GM12878 (cell line): ENCODE data around the gene DDR2. TPM values are rescaled to one million over a fixed set of nuclear protein-coding genes. Genes with fewer than 3 reads are reported as not detected.

Experiments
- ATAC-seq: fragments of 200-7000 bp; cut with Tn5 transposase; 3 replicates; pipeline ENCODE4 v1.9.1; 2020; ENCODE audit warnings: mild to moderate bottlenecking, moderate library complexity
- BruUV-seq: library from RNA; stranded (reverse); fragments of 400-500 nt; replicated peaks from 2 replicates; lab custom pipeline; 2021; lab: Mats Ljungman, UMichigan
- CTCF ChIA-PET: fragments of 300-600 bp; sonication (Branson Sonifier 250); formaldehyde crosslinking; extraction: SDS; loops from one replicate; lab custom pipeline; 2021; ENCODE audit warnings: inconsistent platforms; lab: Yijun Ruan, JAX
- POLR2A ChIA-PET: fragments of 350-600 bp; formaldehyde crosslinking; extraction: SDS; loops from one replicate; lab custom pipeline; 2021; ENCODE audit warnings: inconsistent platforms; lab: Charles Lee
- RAD21 ChIA-PET: fragments of 300-600 bp; sonication (Branson Sonifier 250); formaldehyde crosslinking; loops from one replicate; lab custom pipeline; 2023; ENCODE audit warnings: antibody characterized with exemption; ENCODE audit not compliant: unreplicated experiment; lab: Charles Lee
- SMC1A ChIA-PET: fragments of 300-600 bp; sonication (Branson Sonifier 250); formaldehyde crosslinking; loops from one replicate; lab custom pipeline; 2023; ENCODE audit not compliant: unreplicated experiment, uncharacterized antibody; lab: Charles Lee
- DNase-seq: peaks from one replicate; pipeline ENCODE4 v3.0.0-alpha.2; 2011; ENCODE audit warnings: low read depth, low spot score
- FAIRE-seq: peaks from 3 replicates; lab custom pipeline; 2011; peaks lifted over from hg19 to GRCh38; lab: Jason Lieb, UNC
- H2AFZ ChIP-seq: 2 replicates; pipeline ENCODE4 v1.6.0; 2011; ENCODE audit warnings: low read depth, low read length, control low read depth; ENCODE audit not compliant: control insufficient read depth
- H3K27ac ChIP-seq: 2 replicates; pipeline ENCODE4 v1.5.1; 2011; ENCODE audit warnings: control low read depth; ENCODE audit not compliant: control insufficient read depth, insufficient read depth
- H3K27me3 ChIP-seq, 2 experiments: replicated peaks in 1 of 2; 2 replicates each; pipeline versions ENCODE4 v1.6.0 to v1.6.1; 2011; ENCODE audit warnings: low read length in 1 of 2; ENCODE audit not compliant: control insufficient read depth in 2 of 2, insufficient read depth in 2 of 2
- H3K36me3 ChIP-seq, 2 experiments: 2 replicates each; pipeline ENCODE4 v1.5.1; 2011; ENCODE audit warnings: low read length in 1 of 2; ENCODE audit not compliant: control insufficient read depth in 2 of 2, insufficient read depth in 2 of 2
- H3K4me1 ChIP-seq: 2 replicates; pipeline ENCODE4 v1.6.1; 2011; ENCODE audit warnings: mild to moderate bottlenecking, low read length, moderate library complexity, mixed read lengths; ENCODE audit not compliant: control insufficient read depth, insufficient read depth
- H3K4me2 ChIP-seq: 2 replicates; pipeline ENCODE4 v1.6.0; 2011; ENCODE audit warnings: control low read depth; ENCODE audit not compliant: control insufficient read depth, insufficient read depth
- H3K4me3 ChIP-seq: fragments of 200-600 bp; sonication (generic); 2 replicates; pipeline ENCODE4 v1.5.1; 2016
- H3K79me2 ChIP-seq: 2 replicates; pipeline ENCODE4 v1.6.0; 2011; ENCODE audit warnings: low read length; ENCODE audit not compliant: control insufficient read depth, insufficient read depth
- H3K9ac ChIP-seq: 2 replicates; pipeline ENCODE4 v1.8.0; 2011; ENCODE audit warnings: low read length, control low read depth, mixed read lengths; ENCODE audit not compliant: control insufficient read depth, insufficient read depth
- H3K9me3 ChIP-seq: replicated peaks from 3 replicates; pipeline ENCODE4 v1.5.1; 2011; ENCODE audit warnings: mild to moderate bottlenecking, low read length; ENCODE audit not compliant: control insufficient read depth, insufficient read depth
- H4K20me1 ChIP-seq: 2 replicates; pipeline ENCODE4 v1.6.0; 2011; ENCODE audit not compliant: control insufficient read depth, insufficient read depth
- CREB1 ChIP-seq: IDR thresholded peaks from 2 replicates; pipeline ENCODE4 v1.6.1; 2012; ENCODE audit warnings: low read depth, mild to moderate bottlenecking, inconsistent platforms
- KDM1A ChIP-seq: fragments of 200-600 bp; sonication (generic); IDR thresholded peaks from 2 replicates; pipeline ENCODE4 v1.6.1; 2016; ENCODE audit warnings: borderline replicate concordance
- MYC ChIP-seq: IDR thresholded peaks from 2 replicates; pipeline ENCODE4 v1.6.1; 2011; ENCODE audit warnings: mild to moderate bottlenecking, low read length, moderate library complexity, inconsistent platforms; ENCODE audit not compliant: insufficient read depth, insufficient replicate concordance, insufficient read length, severe bottlenecking
- NFXL1 ChIP-seq: fragments of 450-650 bp; IDR thresholded peaks from 2 replicates; pipeline ENCODE4 v1.6.1; 2017; ENCODE audit warnings: antibody characterized with exemption, mild to moderate bottlenecking, borderline replicate concordance
- NRF1 ChIP-seq: conservative IDR thresholded peaks from 2 replicates; pipeline ENCODE4 v1.6.1; 2011; ENCODE audit warnings: mild to moderate bottlenecking, low read depth, low read length, improper control_type of control experiment
- RB1 ChIP-seq: fragments of 450-650 bp; formaldehyde crosslinking; IDR thresholded peaks from 2 replicates; pipeline ENCODE4 v1.6.1; 2017; ENCODE audit warnings: mild to moderate bottlenecking, borderline replicate concordance
- SMAD5 ChIP-seq: IDR thresholded peaks from 2 replicates; pipeline ENCODE4 v1.6.1; 2016; ENCODE audit warnings: antibody characterized with exemption, low read depth
- SMARCA5 ChIP-seq: fragments of 450-650 bp; IDR thresholded peaks from 2 replicates; pipeline ENCODE4 v1.6.1; 2017; ENCODE audit warnings: mild to moderate bottlenecking
- SMC3 ChIP-seq: IDR thresholded peaks from 2 replicates; pipeline ENCODE4 v1.6.1; 2011; ENCODE audit warnings: low read length, improper control_type of control experiment, borderline replicate concordance
- SRF ChIP-seq, 2 experiments: IDR thresholded peaks; 2 replicates each; pipeline ENCODE4 v1.6.1; 2011; ENCODE audit warnings: low read depth in 2 of 2, low read length in 2 of 2, mild to moderate bottlenecking in 1 of 2, moderate library complexity in 1 of 2
- SUZ12 ChIP-seq: fragments of 200-600 bp; sonication (generic); IDR thresholded peaks from one replicate; pipeline ENCODE4 v1.6.1; 2018; ENCODE audit warnings: antibody characterized with exemption, mild to moderate bottlenecking; ENCODE audit not compliant: unreplicated experiment
- TBL1XR1 ChIP-seq: IDR thresholded peaks from 2 replicates; pipeline ENCODE4 v1.6.1; 2012; ENCODE audit warnings: low read depth, low read length, improper control_type of control experiment
- WGBS: methylation state at CpG from one replicate; pipeline ENCODE4 v1.1.6; 2016; ENCODE audit warnings: low lambda C conversion rate; ENCODE audit not compliant: insufficient replicate concordance, insufficient coverage; ENCODE audit errors: missing lambda C conversion rate; 5-methylcytosine and 5-hydroxymethylcytosine counted together
- in situ Hi-C: fragments of 300-500 bp; cut with MboI; formaldehyde crosslinking; loops from 9 replicates; pipeline ENCODE4 v1.14.3; 2018; ENCODE audit warnings: mixed read lengths
- intact Hi-C: fragments of 100-400 bp; cut with micrococcal nuclease; formaldehyde crosslinking; loops from one replicate; pipeline ENCODE4 v1.14.2; 2022; ENCODE audit not compliant: unreplicated experiment
- polyA plus RNA-seq, 11 experiments: library from polyadenylated mRNA; depleted of rRNA in 4 of 11; unstranded in 6 of 11; stranded (reverse) in 5 of 11; fragments of >200 nt; fragmentation: Nextera tagmentation in 4 of 11; fragmentation: Illumina TruSeq in 1 of 11; extraction: Ambion mirVana in 4 of 11; extraction: Trizol in 1 of 11; gene quantifications; 1 replicate in 1 of 11; 2 replicates in 10 of 11; pipeline versions ENCODE4 v1.2.1 to v1.2.3, GENCODE V29; 2011 to 2016; ENCODE audit warnings: inconsistent platforms in 2 of 11, missing spikeins in 2 of 11, low read depth in 1 of 11
- total RNA-seq, 4 experiments: library from RNA; depleted of rRNA in 3 of 4; stranded (reverse); fragments of >200 nt in 3 of 4; fragmentation: Illumina TruSeq in 1 of 4; extraction: Trizol in 1 of 4; gene quantifications; 2 replicates each; pipeline versions ENCODE4 v1.2.1 to v1.2.3, GENCODE V29; 2013 to 2021
- TF ChIP-seq, protein P1 (sequence below): IDR thresholded peaks from 2 replicates; pipeline ENCODE4 v1.6.1; 2012; ENCODE audit warnings: mild to moderate bottlenecking, low read depth, low read length
- TF ChIP-seq, protein P2 (sequence below): fragments of 150-350 bp; IDR thresholded peaks from 2 replicates; pipeline ENCODE4 v1.6.1; 2016; ENCODE audit warnings: low read depth, low read length
- TF ChIP-seq, protein P3 (sequence below): fragments of 450-650 bp; IDR thresholded peaks from 2 replicates; pipeline ENCODE4 v1.6.1; 2017; ENCODE audit warnings: antibody characterized with exemption, mild to moderate bottlenecking, moderate library complexity

The DDR2 gene
- total and polyA plus RNA-seq, 10 of the 15 experiments (the other 5 are each of a cell fraction or from before 2014, with no cell fraction given) = 1.9 to 8.8 (median 5.5) TPM

DNA sequence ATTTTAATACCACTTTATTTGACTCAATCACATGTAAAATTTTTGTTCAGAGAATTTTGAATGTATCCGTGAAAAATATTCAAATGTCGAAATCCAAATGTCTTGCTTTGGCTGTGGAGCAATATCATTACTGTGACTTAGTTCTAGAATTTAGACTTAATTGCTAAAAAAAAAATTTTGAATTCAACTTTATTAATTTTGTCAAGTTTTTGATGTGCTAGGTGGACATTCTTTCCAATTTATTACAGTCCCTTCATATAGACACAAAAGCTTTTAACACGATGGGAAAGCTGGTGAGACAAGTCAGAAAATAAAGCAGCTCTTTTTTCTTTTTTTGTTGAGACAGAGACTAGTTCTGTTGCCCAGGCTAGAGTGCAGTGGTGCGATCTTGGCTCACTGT is 62.6 kb downstream of the DDR2 start:
- WGBS = 80% methylated on average over 4 of the region's 4 CpGs
- Histone ChIP-seq H3K27ac (no peak overlapping the region), H3K4me2 (no peak overlapping the region), H3K27me3 (no peaks in the 10 kb centered on the region), H4K20me1 (no peaks in the 10 kb centered on the region), H3K4me3 (no peak overlapping the region), H2AFZ (no peak overlapping the region), H3K4me1 (no peaks in the 10 kb centered on the region), H3K79me2 (no peaks in the 10 kb centered on the region), H3K9ac (no peak overlapping the region), H3K36me3 (no peaks in the 10 kb centered on the region), H3K9me3 (no peaks in the 10 kb centered on the region)
- intact Hi-C loops = no loop called here
- BruUV-seq = no TSS peak
- in situ Hi-C loops = no loop called here
- SMC1A ChIA-PET = interaction anchor here (0.6 to 3.1 kb wide), 6 partner anchors 11 to 97 kb away, joined by 3 to 8 read pairs (median 5); no protein-coding TSS in a partner anchor
- POLR2A ChIA-PET = interaction anchor here (0.6 to 0.7 kb wide), 2 partner anchors 36 to 64 kb away, joined by 3 read pairs; no protein-coding TSS in a partner anchor
- DNase-seq (no peak), ATAC-seq (no peak), FAIRE-seq (no peak)
- CTCF ChIA-PET = interaction anchor here (1.2 to 1.4 kb wide), 2 partner anchors 82 to 105 kb away, joined by 4 to 7 read pairs; no protein-coding TSS in a partner anchor
- RAD21 ChIA-PET = no interaction called here
- TF ChIP-seq NRF1 (no peak), NFXL1 (no peak), SMC3 (no peak), SUZ12 (no peak), SMARCA5 (no peak), SMAD5 (no peak), CREB1 (no peak), RB1 (no peak), SRF (IDR thresholded peaks at IDR 0.05; ENCODE audit: low read depth in 2 of 2, low read length in 2 of 2) (no peak), KDM1A (no peak), TBL1XR1 (no peak), MYC (no peak)
- TF ChIP-seq, protein P1, sequence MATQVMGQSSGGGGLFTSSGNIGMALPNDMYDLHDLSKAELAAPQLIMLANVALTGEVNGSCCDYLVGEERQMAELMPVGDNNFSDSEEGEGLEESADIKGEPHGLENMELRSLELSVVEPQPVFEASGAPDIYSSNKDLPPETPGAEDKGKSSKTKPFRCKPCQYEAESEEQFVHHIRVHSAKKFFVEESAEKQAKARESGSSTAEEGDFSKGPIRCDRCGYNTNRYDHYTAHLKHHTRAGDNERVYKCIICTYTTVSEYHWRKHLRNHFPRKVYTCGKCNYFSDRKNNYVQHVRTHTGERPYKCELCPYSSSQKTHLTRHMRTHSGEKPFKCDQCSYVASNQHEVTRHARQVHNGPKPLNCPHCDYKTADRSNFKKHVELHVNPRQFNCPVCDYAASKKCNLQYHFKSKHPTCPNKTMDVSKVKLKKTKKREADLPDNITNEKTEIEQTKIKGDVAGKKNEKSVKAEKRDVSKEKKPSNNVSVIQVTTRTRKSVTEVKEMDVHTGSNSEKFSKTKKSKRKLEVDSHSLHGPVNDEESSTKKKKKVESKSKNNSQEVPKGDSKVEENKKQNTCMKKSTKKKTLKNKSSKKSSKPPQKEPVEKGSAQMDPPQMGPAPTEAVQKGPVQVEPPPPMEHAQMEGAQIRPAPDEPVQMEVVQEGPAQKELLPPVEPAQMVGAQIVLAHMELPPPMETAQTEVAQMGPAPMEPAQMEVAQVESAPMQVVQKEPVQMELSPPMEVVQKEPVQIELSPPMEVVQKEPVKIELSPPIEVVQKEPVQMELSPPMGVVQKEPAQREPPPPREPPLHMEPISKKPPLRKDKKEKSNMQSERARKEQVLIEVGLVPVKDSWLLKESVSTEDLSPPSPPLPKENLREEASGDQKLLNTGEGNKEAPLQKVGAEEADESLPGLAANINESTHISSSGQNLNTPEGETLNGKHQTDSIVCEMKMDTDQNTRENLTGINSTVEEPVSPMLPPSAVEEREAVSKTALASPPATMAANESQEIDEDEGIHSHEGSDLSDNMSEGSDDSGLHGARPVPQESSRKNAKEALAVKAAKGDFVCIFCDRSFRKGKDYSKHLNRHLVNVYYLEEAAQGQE = no peak
- TF ChIP-seq, protein P2, sequence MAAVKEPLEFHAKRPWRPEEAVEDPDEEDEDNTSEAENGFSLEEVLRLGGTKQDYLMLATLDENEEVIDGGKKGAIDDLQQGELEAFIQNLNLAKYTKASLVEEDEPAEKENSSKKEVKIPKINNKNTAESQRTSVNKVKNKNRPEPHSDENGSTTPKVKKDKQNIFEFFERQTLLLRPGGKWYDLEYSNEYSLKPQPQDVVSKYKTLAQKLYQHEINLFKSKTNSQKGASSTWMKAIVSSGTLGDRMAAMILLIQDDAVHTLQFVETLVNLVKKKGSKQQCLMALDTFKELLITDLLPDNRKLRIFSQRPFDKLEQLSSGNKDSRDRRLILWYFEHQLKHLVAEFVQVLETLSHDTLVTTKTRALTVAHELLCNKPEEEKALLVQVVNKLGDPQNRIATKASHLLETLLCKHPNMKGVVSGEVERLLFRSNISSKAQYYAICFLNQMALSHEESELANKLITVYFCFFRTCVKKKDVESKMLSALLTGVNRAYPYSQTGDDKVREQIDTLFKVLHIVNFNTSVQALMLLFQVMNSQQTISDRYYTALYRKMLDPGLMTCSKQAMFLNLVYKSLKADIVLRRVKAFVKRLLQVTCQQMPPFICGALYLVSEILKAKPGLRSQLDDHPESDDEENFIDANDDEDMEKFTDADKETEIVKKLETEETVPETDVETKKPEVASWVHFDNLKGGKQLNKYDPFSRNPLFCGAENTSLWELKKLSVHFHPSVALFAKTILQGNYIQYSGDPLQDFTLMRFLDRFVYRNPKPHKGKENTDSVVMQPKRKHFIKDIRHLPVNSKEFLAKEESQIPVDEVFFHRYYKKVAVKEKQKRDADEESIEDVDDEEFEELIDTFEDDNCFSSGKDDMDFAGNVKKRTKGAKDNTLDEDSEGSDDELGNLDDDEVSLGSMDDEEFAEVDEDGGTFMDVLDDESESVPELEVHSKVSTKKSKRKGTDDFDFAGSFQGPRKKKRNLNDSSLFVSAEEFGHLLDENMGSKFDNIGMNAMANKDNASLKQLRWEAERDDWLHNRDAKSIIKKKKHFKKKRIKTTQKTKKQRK = no peak
- TF ChIP-seq, protein P3, sequence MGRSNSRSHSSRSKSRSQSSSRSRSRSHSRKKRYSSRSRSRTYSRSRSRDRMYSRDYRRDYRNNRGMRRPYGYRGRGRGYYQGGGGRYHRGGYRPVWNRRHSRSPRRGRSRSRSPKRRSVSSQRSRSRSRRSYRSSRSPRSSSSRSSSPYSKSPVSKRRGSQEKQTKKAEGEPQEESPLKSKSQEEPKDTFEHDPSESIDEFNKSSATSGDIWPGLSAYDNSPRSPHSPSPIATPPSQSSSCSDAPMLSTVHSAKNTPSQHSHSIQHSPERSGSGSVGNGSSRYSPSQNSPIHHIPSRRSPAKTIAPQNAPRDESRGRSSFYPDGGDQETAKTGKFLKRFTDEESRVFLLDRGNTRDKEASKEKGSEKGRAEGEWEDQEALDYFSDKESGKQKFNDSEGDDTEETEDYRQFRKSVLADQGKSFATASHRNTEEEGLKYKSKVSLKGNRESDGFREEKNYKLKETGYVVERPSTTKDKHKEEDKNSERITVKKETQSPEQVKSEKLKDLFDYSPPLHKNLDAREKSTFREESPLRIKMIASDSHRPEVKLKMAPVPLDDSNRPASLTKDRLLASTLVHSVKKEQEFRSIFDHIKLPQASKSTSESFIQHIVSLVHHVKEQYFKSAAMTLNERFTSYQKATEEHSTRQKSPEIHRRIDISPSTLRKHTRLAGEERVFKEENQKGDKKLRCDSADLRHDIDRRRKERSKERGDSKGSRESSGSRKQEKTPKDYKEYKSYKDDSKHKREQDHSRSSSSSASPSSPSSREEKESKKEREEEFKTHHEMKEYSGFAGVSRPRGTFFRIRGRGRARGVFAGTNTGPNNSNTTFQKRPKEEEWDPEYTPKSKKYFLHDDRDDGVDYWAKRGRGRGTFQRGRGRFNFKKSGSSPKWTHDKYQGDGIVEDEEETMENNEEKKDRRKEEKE = no peak
